GM10248 (cell line): ENCODE data around the gene SGO1.

Experiments
- CTCF ChIA-PET: fragments of 300-600 bp; sonication (Branson Sonifier 250); formaldehyde crosslinking; extraction: SDS; loops from one replicate; lab custom pipeline; 2021; ENCODE audit warnings: antibody characterized with exemption; lab: Yijun Ruan, JAX
- POLR2A ChIA-PET: fragments of 350-650 bp; sonication (Branson Sonifier 250); formaldehyde crosslinking; extraction: SDS; loops from one replicate; lab custom pipeline; 2020; ENCODE audit warnings: antibody characterized with exemption; lab: Yijun Ruan, JAX
- DNase-seq: peaks from one replicate; pipeline ENCODE4 v3.0.0; 2012; ENCODE audit errors: extremely low spot score
- TF ChIP-seq, protein P1 (sequence below): IDR thresholded peaks from 2 replicates; pipeline ENCODE4 v1.5.1; 2012; ENCODE audit warnings: mild to moderate bottlenecking, low read depth; ENCODE audit errors: extremely low read depth, missing control alignments, control extremely low read depth

Gene SGO1

GRCh38 chr3:20194793-20195460 is 8.9 kb upstream of the SGO1 start:
- TF ChIP-seq, protein P1, sequence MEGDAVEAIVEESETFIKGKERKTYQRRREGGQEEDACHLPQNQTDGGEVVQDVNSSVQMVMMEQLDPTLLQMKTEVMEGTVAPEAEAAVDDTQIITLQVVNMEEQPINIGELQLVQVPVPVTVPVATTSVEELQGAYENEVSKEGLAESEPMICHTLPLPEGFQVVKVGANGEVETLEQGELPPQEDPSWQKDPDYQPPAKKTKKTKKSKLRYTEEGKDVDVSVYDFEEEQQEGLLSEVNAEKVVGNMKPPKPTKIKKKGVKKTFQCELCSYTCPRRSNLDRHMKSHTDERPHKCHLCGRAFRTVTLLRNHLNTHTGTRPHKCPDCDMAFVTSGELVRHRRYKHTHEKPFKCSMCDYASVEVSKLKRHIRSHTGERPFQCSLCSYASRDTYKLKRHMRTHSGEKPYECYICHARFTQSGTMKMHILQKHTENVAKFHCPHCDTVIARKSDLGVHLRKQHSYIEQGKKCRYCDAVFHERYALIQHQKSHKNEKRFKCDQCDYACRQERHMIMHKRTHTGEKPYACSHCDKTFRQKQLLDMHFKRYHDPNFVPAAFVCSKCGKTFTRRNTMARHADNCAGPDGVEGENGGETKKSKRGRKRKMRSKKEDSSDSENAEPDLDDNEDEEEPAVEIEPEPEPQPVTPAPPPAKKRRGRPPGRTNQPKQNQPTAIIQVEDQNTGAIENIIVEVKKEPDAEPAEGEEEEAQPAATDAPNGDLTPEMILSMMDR, result no peak
- CTCF ChIA-PET, result no interaction called here
- no peak for DNase-seq
- POLR2A ChIA-PET, result no interaction called here

DNA sequence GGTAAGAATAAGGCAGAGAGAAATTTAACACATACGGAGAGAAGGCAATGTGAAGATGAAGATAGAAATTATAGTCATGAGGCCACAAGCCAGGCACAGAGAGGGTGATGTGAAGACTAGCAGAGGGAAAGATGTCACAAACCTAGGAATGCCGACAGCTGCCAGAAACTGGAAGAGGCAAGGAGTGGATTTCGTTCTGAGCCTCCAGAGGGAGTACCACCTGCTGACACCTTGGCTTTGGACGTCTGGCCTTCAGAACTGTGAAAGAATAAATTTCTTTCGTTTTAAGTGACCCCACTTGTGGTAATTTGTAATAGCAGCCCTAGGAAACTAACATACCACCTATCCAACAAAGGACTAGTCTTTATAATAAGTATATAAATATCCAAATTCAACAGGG is 5.0 kb upstream of the SGO1 start:
- TF ChIP-seq, protein P1, result no peak
- CTCF ChIA-PET, result no interaction called here
- POLR2A ChIA-PET, result no interaction called here

GRCh38 chr3:20186600-20187004 is 596 bp upstream of the SGO1 start:
- TF ChIP-seq, protein P1, result no peak
- POLR2A ChIA-PET, result interaction anchor here (0.6 kb wide), 2 partner anchors 62 to 67 kb away, joined by 4 to 5 read pairs; no protein-coding TSS in a partner anchor
- no peak for DNase-seq
- CTCF ChIA-PET, result interaction anchor here (0.8 to 1.4 kb wide), 4 partner anchors 12 to 107 kb away, joined by 3 read pairs; no protein-coding TSS in a partner anchor

More for the DNA sequence above, 5.0 kb upstream of the SGO1 start:
- no peak for DNase-seq

DNA sequence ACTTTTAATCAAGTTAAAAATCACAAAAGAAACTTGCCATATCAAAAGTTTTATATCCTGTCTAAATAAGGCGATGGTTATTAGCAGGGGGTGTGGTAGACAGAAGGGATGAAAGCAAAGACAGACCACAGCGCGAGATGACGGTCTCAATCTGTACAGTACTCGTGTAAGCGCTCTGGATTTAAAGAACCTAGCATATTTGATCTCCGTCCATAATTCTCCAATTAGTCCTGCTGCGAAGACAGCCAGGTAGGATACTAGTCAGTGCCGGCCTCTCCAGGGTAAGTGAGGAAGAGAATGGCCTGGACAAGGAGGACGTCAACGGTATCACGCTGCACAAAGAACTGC is 701 bp downstream of the SGO1 start:
- TF ChIP-seq, protein P1, result no peak
- ChIA-PET CTCF (interaction anchor here (1.0 to 1.5 kb wide), 2 partner anchors 11 to 30 kb away, joined by 3 to 5 read pairs; no protein-coding TSS in a partner anchor), POLR2A (interaction anchor here (0.6 kb wide), 1 partner anchor 232 kb away, joined by 3 read pairs; no protein-coding TSS in a partner anchor)
- no peak for DNase-seq

DNA sequence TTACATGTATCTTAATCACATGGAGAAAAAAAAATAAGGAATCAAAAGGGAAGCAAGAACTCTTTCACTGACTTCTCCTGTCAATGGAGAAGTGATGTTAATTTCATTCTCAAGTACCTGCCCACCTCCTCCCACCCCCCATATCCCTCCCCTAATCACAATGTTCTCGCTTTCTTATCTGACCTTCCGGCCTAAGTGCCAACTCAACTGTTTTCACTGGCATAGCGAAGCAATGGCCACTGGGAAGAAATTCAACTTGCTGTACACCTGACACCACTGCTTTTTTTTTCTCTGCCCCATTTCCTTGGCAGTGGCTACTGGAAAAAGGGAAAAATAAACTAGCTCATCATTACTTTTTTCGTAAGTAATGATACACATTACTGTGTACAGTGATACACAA is 3.8 kb downstream of the SGO1 start:
- ChIA-PET CTCF (no interaction called here), POLR2A (no interaction called here)
- TF ChIP-seq, protein P1, result no peak
- no peak for DNase-seq

GRCh38 chr3:20181276-20181675 is 4.7 kb downstream of the SGO1 start:
- TF ChIP-seq, protein P1, result no peak
- POLR2A ChIA-PET, result no interaction called here
- CTCF ChIA-PET, result interaction anchor here (3.7 kb wide), 1 partner anchor 11 kb away, joined by 20 read pairs; no protein-coding TSS in a partner anchor
- no peak for DNase-seq
